AG10803 (cell line): ENCODE results near the gene HDGFL2.

Source experiments
- DNase-seq: peaks from one replicate; pipeline ENCODE4 v3.0.0; 2010; ENCODE audit warnings: low read depth
- H3K4me3 ChIP-seq: 2 replicates; pipeline ENCODE4 v1.5.1; 2011; ENCODE audit warnings: mild to moderate bottlenecking, low read length, control low read depth
- TF ChIP-seq, protein P1 (sequence below): conservative IDR thresholded peaks from 2 replicates; pipeline ENCODE4 v1.5.1; 2011; ENCODE audit warnings: mild to moderate bottlenecking, low read length, control low read depth, inconsistent platforms

HDGFL2 gene

DNA sequence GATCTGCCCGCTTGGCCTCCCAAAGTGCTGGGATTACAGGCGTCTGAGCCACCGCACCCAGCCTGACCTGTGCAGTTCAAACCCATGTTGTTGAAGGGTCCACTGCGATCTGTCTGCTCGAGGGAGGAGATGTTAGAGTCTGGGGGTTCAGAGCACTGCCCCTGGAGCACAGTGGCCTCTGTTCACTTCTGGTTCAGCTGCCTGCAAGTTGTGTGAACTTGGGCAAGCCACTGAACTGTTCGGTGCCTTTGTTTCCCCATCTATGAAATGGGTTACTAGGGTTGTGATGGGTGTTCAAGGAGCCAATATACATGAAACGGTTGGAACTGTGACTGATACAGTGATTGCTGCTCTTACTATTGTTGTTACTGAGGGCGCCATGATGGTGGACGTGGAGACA lies 61.2 kb downstream of the HDGFL2 start:
- DNase-seq, result no peak
- no peak overlapping the region for H3K4me3 ChIP-seq

DNA sequence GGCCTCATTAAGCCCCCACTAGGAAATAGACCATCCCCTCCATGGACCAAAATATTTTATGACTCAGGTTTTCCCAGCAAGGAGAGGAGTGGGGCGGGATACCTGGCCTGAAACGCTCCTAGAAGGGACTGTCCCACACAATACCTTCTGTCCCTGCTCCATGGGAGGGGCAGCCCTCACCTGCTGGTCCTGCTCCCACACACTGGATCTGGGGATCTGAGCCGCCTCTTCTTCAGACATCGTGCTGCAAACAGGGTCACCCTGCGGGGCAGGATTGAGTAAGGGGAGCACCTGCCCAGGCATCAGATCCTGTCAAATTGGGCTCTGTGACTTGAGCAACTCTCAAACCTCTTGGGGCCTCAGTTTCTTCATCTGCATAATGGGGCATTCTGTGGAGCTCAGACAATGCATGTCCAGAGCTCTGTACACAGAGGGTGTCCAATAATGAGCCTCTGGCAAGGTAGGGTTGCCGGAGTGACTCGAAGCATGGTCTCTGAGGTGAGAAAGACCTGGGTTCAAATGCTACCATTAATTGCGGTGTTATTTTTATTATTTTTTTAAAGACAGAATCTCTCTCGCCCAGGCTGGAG lies 61.8 kb downstream of the HDGFL2 start:
- no peak overlapping the region for H3K4me3 ChIP-seq
- DNase-seq, result no peak
- TF ChIP-seq, protein P1, sequence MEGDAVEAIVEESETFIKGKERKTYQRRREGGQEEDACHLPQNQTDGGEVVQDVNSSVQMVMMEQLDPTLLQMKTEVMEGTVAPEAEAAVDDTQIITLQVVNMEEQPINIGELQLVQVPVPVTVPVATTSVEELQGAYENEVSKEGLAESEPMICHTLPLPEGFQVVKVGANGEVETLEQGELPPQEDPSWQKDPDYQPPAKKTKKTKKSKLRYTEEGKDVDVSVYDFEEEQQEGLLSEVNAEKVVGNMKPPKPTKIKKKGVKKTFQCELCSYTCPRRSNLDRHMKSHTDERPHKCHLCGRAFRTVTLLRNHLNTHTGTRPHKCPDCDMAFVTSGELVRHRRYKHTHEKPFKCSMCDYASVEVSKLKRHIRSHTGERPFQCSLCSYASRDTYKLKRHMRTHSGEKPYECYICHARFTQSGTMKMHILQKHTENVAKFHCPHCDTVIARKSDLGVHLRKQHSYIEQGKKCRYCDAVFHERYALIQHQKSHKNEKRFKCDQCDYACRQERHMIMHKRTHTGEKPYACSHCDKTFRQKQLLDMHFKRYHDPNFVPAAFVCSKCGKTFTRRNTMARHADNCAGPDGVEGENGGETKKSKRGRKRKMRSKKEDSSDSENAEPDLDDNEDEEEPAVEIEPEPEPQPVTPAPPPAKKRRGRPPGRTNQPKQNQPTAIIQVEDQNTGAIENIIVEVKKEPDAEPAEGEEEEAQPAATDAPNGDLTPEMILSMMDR, result no peak

More for the DNA sequence above, 61.2 kb downstream of the HDGFL2 start:
- TF ChIP-seq, protein P1, result no peak

DNA sequence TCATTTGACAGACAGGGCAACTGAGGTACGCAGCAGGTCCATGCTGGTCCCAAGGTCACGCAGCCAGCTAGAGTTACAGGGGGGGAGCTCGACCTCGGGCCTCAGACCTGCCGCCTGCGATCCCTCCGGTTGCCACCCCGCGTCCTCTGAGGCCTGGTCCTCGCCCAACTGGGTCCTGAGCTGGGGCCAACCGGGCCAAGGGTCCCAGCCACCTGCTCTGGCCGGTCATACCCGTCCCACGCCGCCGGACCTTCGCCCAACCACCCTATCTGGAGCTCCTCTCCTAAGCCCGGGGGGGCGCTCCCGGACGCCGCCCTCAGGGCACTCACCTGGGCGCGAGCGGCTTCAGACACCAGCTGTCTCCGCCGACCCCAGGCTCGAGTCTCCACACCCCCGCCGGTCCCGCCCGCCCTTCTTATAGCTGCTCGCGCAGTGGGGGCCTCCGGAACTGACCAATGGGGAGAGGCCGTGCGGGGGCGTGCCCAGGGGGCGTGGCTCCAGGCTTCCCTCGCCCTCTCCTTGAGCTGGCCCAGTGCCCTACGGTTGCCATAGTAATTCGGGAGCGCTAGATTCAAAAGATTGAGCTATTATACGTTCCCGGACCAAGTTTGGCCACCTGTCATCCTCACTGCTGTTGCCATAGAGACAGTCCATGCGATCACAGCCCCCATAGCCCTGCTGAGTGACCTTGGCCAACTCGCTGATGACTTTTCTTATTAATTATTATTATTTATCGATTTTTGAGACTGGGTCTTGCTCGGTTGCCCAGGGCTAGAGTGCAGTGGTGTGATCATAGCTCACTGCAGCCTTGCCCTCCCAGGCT lies 63.0 kb downstream of the HDGFL2 start, which contains the start of gene PLIN5:
Gene PLIN5, minus strand, starts transcription at position 389 of the 823 bp plus-strand sequence. CDS start 1,150 bp downstream, outside the sequence.
- H3K4me3 ChIP-seq, result no peak within 1 kb of the TSS
- TF ChIP-seq, protein P1, result no peak
- DNase-seq, result no peak

DNA sequence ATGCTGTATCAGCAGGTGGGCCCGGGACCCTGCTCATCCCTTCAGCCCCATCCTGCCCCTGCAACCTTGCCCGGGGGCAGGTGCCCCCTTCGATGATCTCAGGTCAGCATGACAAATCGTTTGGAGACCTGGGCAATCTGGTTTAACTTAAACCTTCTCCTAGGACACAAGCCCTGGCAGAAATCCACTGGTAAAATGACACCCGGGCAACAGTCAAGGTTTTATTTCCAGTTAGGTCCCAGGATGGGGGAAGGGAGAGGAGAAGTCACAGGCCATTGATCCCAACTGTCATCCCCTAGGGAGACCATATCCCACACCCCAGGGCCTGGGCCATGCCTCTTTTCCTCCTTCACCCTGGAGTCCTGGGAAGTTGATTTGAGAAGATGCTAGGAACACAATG lies 64.7 kb downstream of the HDGFL2 start:
- DNase-seq, result no peak
- TF ChIP-seq, protein P1, result no peak
- no peak overlapping the region for H3K4me3 ChIP-seq

DNA sequence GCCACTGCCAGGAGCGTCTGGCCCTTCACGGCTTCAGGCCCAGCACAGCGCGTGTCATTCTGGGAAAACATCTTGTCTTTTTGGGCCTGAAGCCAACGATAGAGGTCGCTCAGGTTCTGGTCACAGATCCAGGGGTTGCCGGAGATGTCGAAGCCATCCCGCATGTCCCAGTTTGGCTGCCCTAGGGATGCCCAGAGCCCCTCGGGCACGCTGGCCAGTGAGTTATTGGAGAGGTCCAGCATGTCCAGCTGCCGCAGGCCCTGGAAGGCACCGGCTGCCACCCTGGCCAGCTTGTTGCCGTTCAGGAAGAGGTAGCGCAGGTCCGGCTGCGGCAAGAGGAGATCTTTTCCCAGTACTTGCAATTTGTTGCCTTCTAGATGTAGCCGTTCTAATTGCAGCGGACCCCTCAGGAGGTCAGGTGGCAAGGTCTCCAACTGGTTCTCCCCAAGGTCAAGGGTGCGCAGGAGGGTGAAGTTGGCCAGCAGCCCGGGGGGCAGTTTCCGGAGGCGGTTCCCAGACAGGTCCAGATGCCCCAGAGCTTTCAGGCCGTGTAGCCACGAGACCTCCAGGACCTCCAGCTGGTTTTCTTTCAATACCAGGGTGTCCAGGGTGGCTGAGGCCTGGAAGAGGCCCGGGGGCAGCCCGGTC lies 66.0 kb downstream of the HDGFL2 start:
- no peak for DNase-seq
- H3K4me3 ChIP-seq, result no peak overlapping the region
- TF ChIP-seq, protein P1, result no peak

DNA sequence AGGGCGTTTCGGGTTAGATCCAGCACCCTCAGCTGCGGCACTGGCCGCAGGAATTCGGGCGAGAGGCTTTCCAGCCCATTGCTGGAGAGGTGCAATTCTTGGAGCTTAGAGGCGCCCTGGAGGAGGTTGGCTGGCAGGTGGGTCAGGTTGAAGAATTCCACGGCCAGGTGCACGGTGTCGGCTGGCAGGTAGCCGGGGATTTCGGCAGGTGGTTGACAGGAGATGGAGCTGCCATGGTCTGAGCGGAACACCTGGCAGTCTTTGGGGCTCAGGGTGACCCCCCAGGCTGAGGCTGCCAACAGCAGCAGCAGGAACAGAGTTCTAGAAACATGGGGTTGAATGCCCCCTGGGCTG lies 66.5 kb downstream of the HDGFL2 start:
- DNase-seq, result no peak
- H3K4me3 ChIP-seq, result no peak overlapping the region
- TF ChIP-seq, protein P1, result no peak
